ENCODE data around the gene LPO.

LPO gene

GRCh38 chr17:58279016-58279711 lies 40.8 kb downstream of the LPO start:
- DNase-seq = peak; percentile 41 to 42

GRCh38 chr17:58279736-58280479 lies 41.5 kb downstream of the LPO start:
- DNase-seq = no peak

GRCh38 chr17:58280480-58281217 lies 42.3 kb downstream of the LPO start, which contains the start of gene MPO:
Gene MPO, minus strand, starts transcription at chr17:58280935. Its CDS starts 177 bp downstream, at chr17:58280758.
- DNase-seq = no peak

- DNase-seq = peak in 1 of 2 donors; percentile 22
These were observed 43.2 kb downstream of the LPO start for GRCh38 chr17:58281511-58282011.

GRCh38 chr17:58282442-58282841 lies 44.1 kb downstream of the LPO start:
- DNase-seq = no peak

GRCh38 chr17:58283674-58284612 lies 45.6 kb downstream of the LPO start:
- DNase-seq = no peak

GRCh38 chr17:58284613-58285421 lies 46.4 kb downstream of the LPO start:
- peak; percentile 68 to 92 for DNase-seq

- no peak for DNase-seq
These were observed 47.0 kb downstream of the LPO start for GRCh38 chr17:58285422-58285810.

GRCh38 chr17:58289869-58290268 lies 51.5 kb downstream of the LPO start:
- DNase-seq = peak in 1 of 2 donors; percentile 9

- DNase-seq = peak in 1 of 2 donors; percentile 53
These were observed 52.9 kb downstream of the LPO start for GRCh38 chr17:58291246-58291645.

- no peak for DNase-seq
These were observed 55.6 kb downstream of the LPO start for GRCh38 chr17:58294034-58294433.

- no peak for DNase-seq
These were observed 62.0 kb downstream of the LPO start for GRCh38 chr17:58300336-58300735.

GRCh38 chr17:58301504-58302150 lies 63.2 kb downstream of the LPO start:
- DNase-seq = no peak

- DNase-seq = no peak
These were observed 64.0 kb downstream of the LPO start for GRCh38 chr17:58302171-58302918.

- no peak for DNase-seq
These were observed 64.7 kb downstream of the LPO start for GRCh38 chr17:58302919-58303585.

- DNase-seq = peak; percentile 44 to 66
These were observed 65.8 kb downstream of the LPO start for GRCh38 chr17:58303971-58304749.

- DNase-seq = no peak
These were observed 66.5 kb downstream of the LPO start for GRCh38 chr17:58304750-58305486.

GRCh38 chr17:58305626-58306025 lies 67.2 kb downstream of the LPO start:
- DNase-seq = no peak
